MM.1S (cell line): ENCODE measurements around the gene URI1.

Experiments used
- DNase-seq: peaks from one replicate; pipeline ENCODE4 v3.0.0-alpha.2; 2015
- H2AFZ ChIP-seq: fragments of 300-600 bp; sonication (generic); 2 replicates; pipeline ENCODE4 v1.6.0; 2016; ENCODE audit warnings: antibody characterized with exemption, low read length
- H3F3A ChIP-seq: fragments of 300-600 bp; sonication (generic); 2 replicates; pipeline ENCODE4 v1.6.1; 2016; ENCODE audit warnings: mild to moderate bottlenecking, antibody characterized with exemption, low read length, moderate library complexity, mixed read lengths; ENCODE audit not compliant: insufficient read depth
- H3K27ac ChIP-seq: fragments of 300-600 bp; sonication (generic); 2 replicates; pipeline ENCODE4 v1.5.1; 2016; ENCODE audit warnings: mild to moderate bottlenecking, low read length
- H3K27me3 ChIP-seq: fragments of 300-600 bp; sonication (generic); replicated peaks from 2 replicates; pipeline ENCODE4 v1.6.0; 2016; ENCODE audit warnings: low read length; ENCODE audit not compliant: insufficient read depth
- H3K36me3 ChIP-seq: fragments of 300-600 bp; sonication (generic); replicated peaks from 2 replicates; pipeline ENCODE4 v1.6.1; 2016; ENCODE audit warnings: mild to moderate bottlenecking, low read length, mixed read lengths; ENCODE audit not compliant: insufficient read depth
- H3K4me1 ChIP-seq: fragments of 300-600 bp; sonication (generic); 2 replicates; pipeline ENCODE4 v1.6.1; 2016; ENCODE audit warnings: low read length, mixed read lengths
- H3K4me2 ChIP-seq: fragments of 300-600 bp; sonication (generic); 2 replicates; pipeline ENCODE4 v1.6.0; 2016; ENCODE audit warnings: low read depth, low read length
- H3K4me3 ChIP-seq: fragments of 300-600 bp; sonication (generic); 2 replicates; pipeline ENCODE4 v1.5.1; 2016; ENCODE audit warnings: low read length, mixed read lengths
- H3K79me2 ChIP-seq: fragments of 300-600 bp; sonication (generic); 2 replicates; pipeline ENCODE4 v1.6.1; 2016; ENCODE audit warnings: mixed run types, low read length, mixed read lengths
- H3K9ac ChIP-seq: fragments of 300-600 bp; sonication (generic); 2 replicates; pipeline ENCODE4 v1.6.1; 2016; ENCODE audit warnings: low read length, mixed read lengths
- H3K9me2 ChIP-seq: fragments of 300-600 bp; sonication (generic); replicated peaks from 2 replicates; pipeline ENCODE4 v1.6.1; 2016; ENCODE audit warnings: mild to moderate bottlenecking, low read length, mixed read lengths; ENCODE audit not compliant: insufficient read depth
- H3K9me3 ChIP-seq: fragments of 300-600 bp; sonication (generic); replicated peaks from 2 replicates; pipeline ENCODE4 v1.6.1; 2016; ENCODE audit warnings: mild to moderate bottlenecking, low read length, mixed read lengths; ENCODE audit not compliant: insufficient read depth
- H4K20me1 ChIP-seq: fragments of 300-600 bp; sonication (generic); 2 replicates; pipeline ENCODE4 v1.6.1; 2016; ENCODE audit warnings: mild to moderate bottlenecking, low read length, moderate library complexity, mixed read lengths; ENCODE audit not compliant: insufficient read depth
- EZH2 ChIP-seq: fragments of 300-600 bp; sonication (generic); optimal IDR thresholded peaks from 2 replicates; pipeline ENCODE3; 2017; ENCODE audit warnings: low read depth, mild to moderate bottlenecking, antibody characterized with exemption, low read length, mixed read lengths
- EZH2phosphoT487 ChIP-seq: fragments of 300-600 bp; sonication (generic); IDR thresholded peaks from 2 replicates; pipeline ENCODE4 v1.6.1; 2018; ENCODE audit warnings: antibody characterized with exemption, low read length
- TF ChIP-seq, protein P1 (sequence below): fragments of 300-600 bp; sonication (generic); IDR thresholded peaks from 2 replicates; pipeline ENCODE4 v1.5.1; 2016; ENCODE audit warnings: antibody characterized with exemption, low read length, mixed read lengths

Gene URI1

DNA sequence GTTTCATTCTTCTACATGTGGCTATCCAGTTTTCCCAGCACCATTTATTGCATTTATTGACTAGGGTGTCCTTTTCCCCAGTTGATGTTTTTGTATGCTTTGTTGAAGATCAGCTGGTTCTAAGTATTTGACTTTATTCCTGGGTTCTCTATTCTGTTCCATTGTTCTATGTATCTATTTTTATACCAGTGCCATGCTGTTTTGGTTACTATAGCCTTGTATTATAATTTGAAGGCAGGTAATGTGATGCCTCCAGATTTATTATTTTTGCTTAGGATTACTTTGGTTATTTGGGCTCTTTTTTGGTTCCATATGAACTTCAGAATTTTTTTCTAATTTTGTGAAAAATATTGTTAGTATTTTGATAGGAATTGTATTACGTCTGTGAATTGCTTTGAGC, 80.6 kb downstream of the URI1 start:
- Histone ChIP-seq H3K9me2 (no peaks in the 10 kb centered on the region), H3K27me3 (no peaks in the 10 kb centered on the region), H3K9me3 (no peaks in the 10 kb centered on the region), H3K9ac (no peak overlapping the region), H3K36me3 (no peaks in the 10 kb centered on the region), H4K20me1 (no peaks in the 10 kb centered on the region), H3K79me2 (no peaks in the 10 kb centered on the region), H3K4me3 (no peak overlapping the region), H3K4me2 (no peak overlapping the region), H3F3A (no peaks in the 10 kb centered on the region), H3K4me1 (no peaks in the 10 kb centered on the region), H2AFZ (no peak overlapping the region), H3K27ac (no peak overlapping the region)
- TF ChIP-seq EZH2, result no peak
- TF ChIP-seq, protein P1, sequence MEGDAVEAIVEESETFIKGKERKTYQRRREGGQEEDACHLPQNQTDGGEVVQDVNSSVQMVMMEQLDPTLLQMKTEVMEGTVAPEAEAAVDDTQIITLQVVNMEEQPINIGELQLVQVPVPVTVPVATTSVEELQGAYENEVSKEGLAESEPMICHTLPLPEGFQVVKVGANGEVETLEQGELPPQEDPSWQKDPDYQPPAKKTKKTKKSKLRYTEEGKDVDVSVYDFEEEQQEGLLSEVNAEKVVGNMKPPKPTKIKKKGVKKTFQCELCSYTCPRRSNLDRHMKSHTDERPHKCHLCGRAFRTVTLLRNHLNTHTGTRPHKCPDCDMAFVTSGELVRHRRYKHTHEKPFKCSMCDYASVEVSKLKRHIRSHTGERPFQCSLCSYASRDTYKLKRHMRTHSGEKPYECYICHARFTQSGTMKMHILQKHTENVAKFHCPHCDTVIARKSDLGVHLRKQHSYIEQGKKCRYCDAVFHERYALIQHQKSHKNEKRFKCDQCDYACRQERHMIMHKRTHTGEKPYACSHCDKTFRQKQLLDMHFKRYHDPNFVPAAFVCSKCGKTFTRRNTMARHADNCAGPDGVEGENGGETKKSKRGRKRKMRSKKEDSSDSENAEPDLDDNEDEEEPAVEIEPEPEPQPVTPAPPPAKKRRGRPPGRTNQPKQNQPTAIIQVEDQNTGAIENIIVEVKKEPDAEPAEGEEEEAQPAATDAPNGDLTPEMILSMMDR, result no peak
- no peak for TF ChIP-seq EZH2phosphoT487
- no peak for DNase-seq

DNA sequence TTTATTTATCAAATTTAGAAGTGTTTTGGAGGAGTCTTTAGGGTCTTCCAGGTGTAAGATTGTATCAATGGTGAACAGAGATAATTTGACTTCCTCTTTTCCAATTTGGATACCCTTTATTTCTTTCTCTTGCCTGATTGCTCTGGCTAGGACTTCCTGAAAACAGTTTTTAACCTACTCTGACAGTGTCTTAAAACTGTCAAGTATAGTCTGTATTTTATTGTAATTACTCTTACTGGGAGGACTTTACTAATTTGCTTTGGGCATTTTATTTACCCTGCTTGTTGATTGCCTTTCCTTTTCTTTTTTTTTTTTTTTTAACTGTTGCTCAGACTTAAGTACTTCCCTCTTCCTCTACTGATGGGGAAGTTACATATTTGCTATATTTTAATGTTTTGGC, 81.3 kb downstream of the URI1 start:
- TF ChIP-seq, protein P1, result no peak
- TF ChIP-seq EZH2, result no peak
- TF ChIP-seq EZH2phosphoT487, result no peak
- Histone ChIP-seq H3K36me3 (no peaks in the 10 kb centered on the region), H3K9me3 (no peaks in the 10 kb centered on the region), H3K9ac (no peak overlapping the region), H2AFZ (no peak overlapping the region), H3K4me3 (no peak overlapping the region), H3K4me1 (no peaks in the 10 kb centered on the region), H3F3A (no peaks in the 10 kb centered on the region), H3K79me2 (no peaks in the 10 kb centered on the region), H3K27ac (no peak overlapping the region), H3K27me3 (no peaks in the 10 kb centered on the region), H3K4me2 (no peak overlapping the region), H3K9me2 (no peaks in the 10 kb centered on the region), H4K20me1 (no peaks in the 10 kb centered on the region)
- DNase-seq, result no peak

DNA sequence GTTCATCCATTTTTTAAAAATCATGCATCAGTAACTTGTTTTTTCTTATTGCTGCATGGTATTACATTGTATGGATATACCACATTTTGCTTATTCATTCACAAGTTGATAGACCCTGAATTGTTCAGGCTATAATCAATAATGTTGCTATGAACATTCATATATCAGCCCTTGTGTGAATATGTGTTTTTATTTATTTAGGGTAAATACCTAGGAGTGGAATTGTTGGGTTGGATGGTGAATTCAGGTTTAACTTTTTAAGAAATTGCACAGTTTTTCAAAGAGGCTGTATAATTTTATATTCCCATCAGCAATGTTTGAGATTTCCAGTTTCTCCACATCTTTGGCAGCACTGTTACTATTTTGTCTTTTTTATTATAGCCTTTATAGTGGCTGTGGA, 82.1 kb downstream of the URI1 start:
- TF ChIP-seq EZH2phosphoT487 (no peak), EZH2 (no peak)
- TF ChIP-seq, protein P1, result no peak
- no peak overlapping the region for H2AFZ ChIP-seq
- H3K79me2 ChIP-seq, result no peaks in the 10 kb centered on the region
- no peak overlapping the region for H3K4me3 ChIP-seq
- H4K20me1 ChIP-seq, result no peaks in the 10 kb centered on the region
- H3K9me2 ChIP-seq, result no peaks in the 10 kb centered on the region
- no peak overlapping the region for H3K4me2 ChIP-seq
- no peaks in the 10 kb centered on the region for H3K27me3 ChIP-seq
- no peak overlapping the region for H3K9ac ChIP-seq
- H3K27ac ChIP-seq, result no peak overlapping the region
- H3K9me3 ChIP-seq, result no peaks in the 10 kb centered on the region
- no peaks in the 10 kb centered on the region for H3K36me3 ChIP-seq
- no peaks in the 10 kb centered on the region for H3K4me1 ChIP-seq
- DNase-seq, result no peak
- H3F3A ChIP-seq, result no peaks in the 10 kb centered on the region

- Histone ChIP-seq H3K9me2 (no peaks in the 10 kb centered on the region), H4K20me1 (no peaks in the 10 kb centered on the region), H3K36me3 (no peaks in the 10 kb centered on the region), H3K9ac (no peak overlapping the region), H3K4me2 (no peak overlapping the region), H3K79me2 (no peaks in the 10 kb centered on the region), H3K4me3 (no peak overlapping the region), H3K9me3 (no peaks in the 10 kb centered on the region), H3K27ac (no peak overlapping the region), H3F3A (no peaks in the 10 kb centered on the region), H3K27me3 (no peaks in the 10 kb centered on the region), H2AFZ (no peak overlapping the region), H3K4me1 (no peaks in the 10 kb centered on the region)
- TF ChIP-seq EZH2 (no peak), EZH2phosphoT487 (no peak)
- TF ChIP-seq, protein P1, result no peak
- no peak for DNase-seq
Observed at GRCh38 chr19:30026933-30027332, 84.9 kb downstream of the URI1 start.
